ENCODE measurements around the gene PRTG. TPM values are rescaled to one million over a fixed set of nuclear protein-coding genes. Genes with fewer than 3 reads are reported as not detected.
"Not testable (repeated sequence)": the region's sequence is repeated elsewhere in the genome, so short reads cannot be mapped to it uniquely, and the experiment has no call there.

The PRTG gene
- 1 to 10 TPM in 1 of 2 donors, under 1 TPM in 1; 0.44 to 3.3 TPM for total RNA-seq

- DNase-seq (ENCODE audit: low spot score): peak; percentile 66
- Histone ChIP-seq H3K4me1 (no peaks in the 10 kb centered on the region), H3K36me3 (no peaks in the 10 kb centered on the region), H3K27ac (peak within 1 kb of the TSS; percentile 37 to 70), H3K9me3 (no peaks in the 10 kb centered on the region), H3K27me3 (no peaks in the 10 kb centered on the region), H3K4me3 (peak within 1 kb of the TSS; percentile 57 to 79)
- TF ChIP-seq CTCF (IDR thresholded peaks at IDR 0.05): peak in 1 of 2 donors; percentile 11
Measured at GRCh38 chr15:55742927-55743728, at the start of gene PRTG. Gene PRTG, minus strand, starts transcription at chr15:55743152. Its CDS starts 221 bp downstream, at chr15:55742931.

GRCh38 chr15:55791551-55792400, 48.8 kb upstream of the PRTG start:
- Histone ChIP-seq H3K27me3 (no peaks in the 10 kb centered on the region), H3K36me3 (no peaks in the 10 kb centered on the region), H3K4me1 (no peaks in the 10 kb centered on the region), H3K4me3 (no peak overlapping the region), H3K9me3 (no peaks in the 10 kb centered on the region), H3K27ac (no peak overlapping the region)
- no peak for DNase-seq (ENCODE audit: low spot score)
- TF ChIP-seq CTCF (IDR thresholded peaks at IDR 0.05): no peak

- DNase-seq (ENCODE audit: low spot score): no peak
- H3K27me3 ChIP-seq: no peaks in the 10 kb centered on the region
- no peak overlapping the region for H3K4me3 ChIP-seq
- no peak overlapping the region for H3K27ac ChIP-seq
- no peaks in the 10 kb centered on the region for H3K4me1 ChIP-seq
- peak; percentile 19 to 66 for TF ChIP-seq CTCF (IDR thresholded peaks at IDR 0.05)
- no peaks in the 10 kb centered on the region for H3K36me3 ChIP-seq
- no peaks in the 10 kb centered on the region for H3K9me3 ChIP-seq
Measured at GRCh38 chr15:55789066-55789660, 46.2 kb upstream of the PRTG start.

GRCh38 chr15:55786341-55786740, 43.4 kb upstream of the PRTG start:
- Histone ChIP-seq H3K4me3 (no peak overlapping the region), H3K9me3 (no peaks in the 10 kb centered on the region), H3K27me3 (no peaks in the 10 kb centered on the region), H3K27ac (no peak overlapping the region), H3K4me1 (no peaks in the 10 kb centered on the region), H3K36me3 (no peaks in the 10 kb centered on the region)
- no peak for TF ChIP-seq CTCF (IDR thresholded peaks at IDR 0.05)
- DNase-seq (ENCODE audit: low spot score): no peak

GRCh38 chr15:55785593-55785992, 42.6 kb upstream of the PRTG start:
- not testable (repeated sequence) for H3K27me3 ChIP-seq; H3K4me3 ChIP-seq; H3K27ac ChIP-seq; H3K36me3 ChIP-seq; H3K4me1 ChIP-seq; DNase-seq (ENCODE audit: low spot score); H3K9me3 ChIP-seq

GRCh38 chr15:55784286-55784685, 41.3 kb upstream of the PRTG start:
- H3K4me3 ChIP-seq: no peak overlapping the region
- no peaks in the 10 kb centered on the region for H3K27me3 ChIP-seq
- no peak for TF ChIP-seq CTCF (IDR thresholded peaks at IDR 0.05)
- H3K9me3 ChIP-seq: no peaks in the 10 kb centered on the region
- H3K36me3 ChIP-seq: no peaks in the 10 kb centered on the region
- H3K4me1 ChIP-seq: no peaks in the 10 kb centered on the region
- DNase-seq (ENCODE audit: low spot score): no peak
- H3K27ac ChIP-seq: no peak overlapping the region
